Activated T-helper 2 cell treated with anti-CD3 and anti-CD28 coated beads, Interferon-gamma antibody, Interleukin-2, Interleukin-4, amounts not matched to agents 10 μg/mL and 5 μg/mL and 100 μg/mL, durations not matched to agents 14 hours and 24 hours and 36 hours (primary cell): ENCODE results near the gene EN2. TPM values are rescaled to one million over a fixed set of nuclear protein-coding genes. Genes with fewer than 3 reads are reported as not detected.

Experiments
- DNase-seq: peaks from one replicate; pipeline ENCODE4 v3.0.0; 2021; ENCODE audit warnings: low spot score
- H3K27ac Mint-ChIP-seq: one replicate; pipeline ENCODE4 v1.8.0; 2021; ENCODE audit warnings: mixed read lengths
- H3K27me3 Mint-ChIP-seq: one replicate; pipeline ENCODE4 v1.8.0; 2021; ENCODE audit warnings: low read depth, mixed read lengths
- H3K36me3 Mint-ChIP-seq: one replicate; pipeline ENCODE4 v1.8.0; 2021; ENCODE audit warnings: low read depth, mixed read lengths
- H3K4me1 Mint-ChIP-seq: one replicate; pipeline ENCODE4 v1.8.0; 2021; ENCODE audit warnings: low read depth, mixed read lengths
- H3K4me3 Mint-ChIP-seq: one replicate; pipeline ENCODE4 v1.8.0; 2021; ENCODE audit warnings: low read depth, mild to moderate bottlenecking, moderate library complexity, mixed read lengths
- H3K9me3 Mint-ChIP-seq: one replicate; pipeline ENCODE4 v1.8.0; 2021; ENCODE audit warnings: mixed read lengths
- intact Hi-C: fragments of 100-400 bp; cut with micrococcal nuclease; formaldehyde crosslinking; loops from one replicate; pipeline ENCODE4 v1.15.1; 2023
- total RNA-seq: library from RNA; stranded (reverse); gene quantifications from 2 replicates; pipeline ENCODE4 v1.2.3, GENCODE V29; 2022

Gene EN2
- total RNA-seq, 1 donor from 2014 or later = not detected

- Mint-ChIP-seq H3K4me3 (peak overlapping the region; percentile 42), H3K27ac (no peak overlapping the region), H3K27me3 (peaks cover 40% of the 10 kb centered on the region), H3K4me1 (peaks cover 5% of the 10 kb centered on the region), H3K9me3 (no peaks in the 10 kb centered on the region), H3K36me3 (peaks cover 3% of the 10 kb centered on the region)
- no peak for DNase-seq
- intact Hi-C loops = no loop called here
Observed at GRCh38 chr7:155489862-155490696, 32.1 kb downstream of the EN2 start.

GRCh38 chr7:155490697-155491628 lies 33.0 kb downstream of the EN2 start:
- DNase-seq = no peak

GRCh38 chr7:155491812-155492211 lies 33.9 kb downstream of the EN2 start:
- Mint-ChIP-seq H3K4me1 (peaks cover 5% of the 10 kb centered on the region), H3K9me3 (no peaks in the 10 kb centered on the region), H3K27me3 (peaks cover 40% of the 10 kb centered on the region), H3K27ac (no peak overlapping the region), H3K36me3 (peaks cover 3% of the 10 kb centered on the region), H3K4me3 (no peak overlapping the region)
- DNase-seq = no peak
- intact Hi-C loops = no loop called here

More at GRCh38 chr7:155490697-155491628, 33.0 kb downstream of the EN2 start:
- Mint-ChIP-seq H3K4me3 (peak overlapping the region; percentile 54), H3K4me1 (peaks cover 5% of the 10 kb centered on the region), H3K27me3 (peaks cover 40% of the 10 kb centered on the region), H3K27ac (peak overlapping the region; percentile 42), H3K9me3 (no peaks in the 10 kb centered on the region), H3K36me3 (peaks cover 3% of the 10 kb centered on the region)
- intact Hi-C loops = no loop called here

GRCh38 chr7:155493744-155494538 lies 36.0 kb downstream of the EN2 start:
- Mint-ChIP-seq H3K9me3 (no peaks in the 10 kb centered on the region), H3K36me3 (peaks cover 3% of the 10 kb centered on the region), H3K27ac (no peak overlapping the region), H3K27me3 (peaks cover 41% of the 10 kb centered on the region), H3K4me1 (peaks cover 5% of the 10 kb centered on the region), H3K4me3 (no peak overlapping the region)
- intact Hi-C loops = no loop called here
- no peak for DNase-seq

- intact Hi-C loops = no loop called here
- no peak overlapping the region for H3K4me3 Mint-ChIP-seq
Observed at GRCh38 chr7:155494551-155494950, 36.6 kb downstream of the EN2 start.

GRCh38 chr7:155495440-155496248 lies 37.7 kb downstream of the EN2 start:
- H3K36me3 Mint-ChIP-seq = peaks cover 3% of the 10 kb centered on the region
- intact Hi-C loops = no loop called here
- H3K9me3 Mint-ChIP-seq = no peaks in the 10 kb centered on the region
- no peak overlapping the region for H3K27ac Mint-ChIP-seq
- DNase-seq = no peak
- peaks cover 46% of the 10 kb centered on the region for H3K27me3 Mint-ChIP-seq
- H3K4me3 Mint-ChIP-seq = no peak overlapping the region
- peaks cover 2% of the 10 kb centered on the region for H3K4me1 Mint-ChIP-seq

More at GRCh38 chr7:155494551-155494950, 36.6 kb downstream of the EN2 start:
- Mint-ChIP-seq H3K27ac (no peak overlapping the region), H3K4me1 (peaks cover 5% of the 10 kb centered on the region), H3K9me3 (no peaks in the 10 kb centered on the region), H3K36me3 (peaks cover 3% of the 10 kb centered on the region), H3K27me3 (peaks cover 43% of the 10 kb centered on the region)
- no peak for DNase-seq

- Mint-ChIP-seq H3K27ac (no peak overlapping the region), H3K27me3 (peaks cover 45% of the 10 kb centered on the region), H3K4me1 (no peaks in the 10 kb centered on the region), H3K4me3 (no peak overlapping the region), H3K9me3 (no peaks in the 10 kb centered on the region), H3K36me3 (no peaks in the 10 kb centered on the region)
- DNase-seq = no peak
- intact Hi-C loops = no loop called here
Observed at GRCh38 chr7:155496267-155497005, 38.5 kb downstream of the EN2 start.

- DNase-seq = no peak
- no peak overlapping the region for H3K27ac Mint-ChIP-seq
- H3K9me3 Mint-ChIP-seq = no peaks in the 10 kb centered on the region
- intact Hi-C loops = no loop called here
- peaks cover 44% of the 10 kb centered on the region for H3K27me3 Mint-ChIP-seq
- H3K36me3 Mint-ChIP-seq = no peaks in the 10 kb centered on the region
- no peaks in the 10 kb centered on the region for H3K4me1 Mint-ChIP-seq
- H3K4me3 Mint-ChIP-seq = no peak overlapping the region
Observed at GRCh38 chr7:155497149-155497901, 39.4 kb downstream of the EN2 start.

GRCh38 chr7:155505422-155505793 lies 47.5 kb downstream of the EN2 start:
- no peaks in the 10 kb centered on the region for H3K9me3 Mint-ChIP-seq
- no peak for DNase-seq
- peaks cover 17% of the 10 kb centered on the region for H3K4me1 Mint-ChIP-seq
- no peak overlapping the region for H3K27ac Mint-ChIP-seq
- intact Hi-C loops = no loop called here
- no peaks in the 10 kb centered on the region for H3K36me3 Mint-ChIP-seq
- H3K4me3 Mint-ChIP-seq = no peak overlapping the region
- peaks cover 85% of the 10 kb centered on the region for H3K27me3 Mint-ChIP-seq

GRCh38 chr7:155506854-155507337 lies 49.0 kb downstream of the EN2 start:
- Mint-ChIP-seq H3K9me3 (no peaks in the 10 kb centered on the region), H3K4me3 (no peak overlapping the region), H3K4me1 (peaks cover 18% of the 10 kb centered on the region), H3K27ac (no peak overlapping the region), H3K27me3 (peaks cover 86% of the 10 kb centered on the region), H3K36me3 (no peaks in the 10 kb centered on the region)
- intact Hi-C loops = no loop called here
- DNase-seq = no peak

GRCh38 chr7:155507576-155507975 lies 49.6 kb downstream of the EN2 start:
- intact Hi-C loops = no loop called here
- DNase-seq = no peak

More at GRCh38 chr7:155507576-155507975, 49.6 kb downstream of the EN2 start:
- Mint-ChIP-seq H3K27me3 (peaks cover 88% of the 10 kb centered on the region), H3K9me3 (no peaks in the 10 kb centered on the region), H3K27ac (no peak overlapping the region), H3K4me1 (peaks cover 18% of the 10 kb centered on the region), H3K4me3 (no peak overlapping the region), H3K36me3 (no peaks in the 10 kb centered on the region)
